ENCODE data around the gene D2HGDH. TPM values are rescaled to one million over a fixed set of nuclear protein-coding genes. Genes with fewer than 3 reads are reported as not detected.
"Not testable (repeated sequence)": the region's sequence is repeated elsewhere in the genome, so short reads cannot be mapped to it uniquely, and the experiment has no call there.

Gene D2HGDH
- total RNA-seq, 2 experiments from 2014 or later: 39.4 to 42.6 TPM

GRCh38 chr2:241817126-241817820 is 82.8 kb downstream of the D2HGDH start:
- Mint-ChIP-seq H3K27ac (no peak overlapping the region), H3K4me1 (ENCODE audit: low read depth) (peaks cover 7% of the 10 kb centered on the region), H3K27me3 (peaks cover 4% of the 10 kb centered on the region), H3K36me3 (ENCODE audit: low read depth) (no peaks in the 10 kb centered on the region), H3K9me3 (no peaks in the 10 kb centered on the region), H3K4me3 (no peak overlapping the region)
- TF ChIP-seq, protein P1, sequence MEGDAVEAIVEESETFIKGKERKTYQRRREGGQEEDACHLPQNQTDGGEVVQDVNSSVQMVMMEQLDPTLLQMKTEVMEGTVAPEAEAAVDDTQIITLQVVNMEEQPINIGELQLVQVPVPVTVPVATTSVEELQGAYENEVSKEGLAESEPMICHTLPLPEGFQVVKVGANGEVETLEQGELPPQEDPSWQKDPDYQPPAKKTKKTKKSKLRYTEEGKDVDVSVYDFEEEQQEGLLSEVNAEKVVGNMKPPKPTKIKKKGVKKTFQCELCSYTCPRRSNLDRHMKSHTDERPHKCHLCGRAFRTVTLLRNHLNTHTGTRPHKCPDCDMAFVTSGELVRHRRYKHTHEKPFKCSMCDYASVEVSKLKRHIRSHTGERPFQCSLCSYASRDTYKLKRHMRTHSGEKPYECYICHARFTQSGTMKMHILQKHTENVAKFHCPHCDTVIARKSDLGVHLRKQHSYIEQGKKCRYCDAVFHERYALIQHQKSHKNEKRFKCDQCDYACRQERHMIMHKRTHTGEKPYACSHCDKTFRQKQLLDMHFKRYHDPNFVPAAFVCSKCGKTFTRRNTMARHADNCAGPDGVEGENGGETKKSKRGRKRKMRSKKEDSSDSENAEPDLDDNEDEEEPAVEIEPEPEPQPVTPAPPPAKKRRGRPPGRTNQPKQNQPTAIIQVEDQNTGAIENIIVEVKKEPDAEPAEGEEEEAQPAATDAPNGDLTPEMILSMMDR (IDR thresholded peaks at IDR 0.05): no peak
- intact Hi-C loops (cut with micrococcal nuclease): no loop called here
- no peak for DNase-seq
- ChIA-PET CTCF (no interaction called here), POLR2A (no interaction called here)
- no peak for ATAC-seq

GRCh38 chr2:241817821-241818215 is 83.4 kb downstream of the D2HGDH start:
- H3K36me3 Mint-ChIP-seq (ENCODE audit: low read depth); POLR2A ChIA-PET; CTCF ChIA-PET; H3K27ac Mint-ChIP-seq; ATAC-seq; intact Hi-C loops (cut with micrococcal nuclease); H3K27me3 Mint-ChIP-seq; H3K9me3 Mint-ChIP-seq; H3K4me3 Mint-ChIP-seq; H3K4me1 Mint-ChIP-seq (ENCODE audit: low read depth); DNase-seq: not testable (repeated sequence)

Other genes with a start within 250 kb of the D2HGDH start
- gene STK25, start 226.0 kb upstream of the D2HGDH start, total RNA-seq: 100 to 1,000 TPM; 103 to 104 TPM
- gene BOK, start 175.9 kb upstream of the D2HGDH start, total RNA-seq: under 1 TPM; 0.16 to 0.22 TPM
- gene THAP4, start 97.5 kb upstream of the D2HGDH start, total RNA-seq: 10 to 100 TPM; 45.1 to 48.9 TPM
- 10 to 100 TPM; 90.7 to 94.6 TPM for gene ATG4B, start 96.9 kb upstream of the D2HGDH start, total RNA-seq
- 10 to 100 TPM; 87.1 to 91.9 TPM for gene DTYMK, start 47.8 kb upstream of the D2HGDH start, total RNA-seq
- gene ING5, start 32.6 kb upstream of the D2HGDH start, total RNA-seq: 10 to 100 TPM; 37.7 to 41.3 TPM
- gene GAL3ST2, start 42.2 kb downstream of the D2HGDH start, total RNA-seq: under 1 TPM; 0.89 to 0.95 TPM
- under 1 TPM; 0.38 to 0.54 TPM for gene NEU4, start 74.6 kb downstream of the D2HGDH start, total RNA-seq
- 10 to 100 TPM; 19.4 to 20.3 TPM for gene PDCD1, start 124.3 kb downstream of the D2HGDH start, total RNA-seq
- under 1 TPM; 0.22 to 0.29 TPM for gene RTP5, start 135.1 kb downstream of the D2HGDH start, total RNA-seq

Measured in activated CD8-positive, alpha-beta T cell treated with anti-CD3 and anti-CD28 coated beads for 36 hours (primary cell).